GM12892 (cell line): Measurements from ENCODE around the gene ANKS1B.

Experiments used
- DNase-seq: peaks from one replicate; pipeline ENCODE4 v3.0.0; 2011; ENCODE audit not compliant: insufficient read length
- FAIRE-seq: peaks from 2 replicates; lab custom pipeline; 2011; peaks lifted over from hg19 to GRCh38; lab: Jason Lieb, UNC
- POLR2A ChIP-seq: IDR thresholded peaks from 2 replicates; pipeline ENCODE4 v1.6.1; 2011; ENCODE audit warnings: low read depth, low read length, control low read depth
- POLR2AphosphoS5 ChIP-seq: IDR thresholded peaks from 2 replicates; pipeline ENCODE4 v1.6.1; 2011; ENCODE audit warnings: low read depth, low read length, control low read depth
- TAF1 ChIP-seq: IDR thresholded peaks from 2 replicates; pipeline ENCODE4 v1.6.1; 2011; ENCODE audit warnings: low read depth, mild to moderate bottlenecking, control low read depth, low read length, borderline replicate concordance

Gene ANKS1B

GRCh38 chr12:98719515-98720504 lies 1264.9 kb downstream of the ANKS1B start:
- TF ChIP-seq POLR2AphosphoS5: no peak
- TF ChIP-seq POLR2A: no peak
- TF ChIP-seq TAF1: no peak
- DNase-seq (no peak), FAIRE-seq (no peak)

GRCh38 chr12:98714426-98714825 lies 1270.3 kb downstream of the ANKS1B start:
- FAIRE-seq: no peak
- no peak for DNase-seq
- TF ChIP-seq POLR2A (no peak), POLR2AphosphoS5 (no peak), TAF1 (no peak)

GRCh38 chr12:98709022-98709421 lies 1275.7 kb downstream of the ANKS1B start:
- TF ChIP-seq POLR2A (no peak), TAF1 (no peak), POLR2AphosphoS5 (no peak)
- no peak for DNase-seq
- FAIRE-seq: no peak

GRCh38 chr12:98701166-98701565 lies 1283.6 kb downstream of the ANKS1B start:
- FAIRE-seq: no peak
- TF ChIP-seq POLR2AphosphoS5 (no peak), TAF1 (no peak), POLR2A (no peak)
- no peak for DNase-seq

GRCh38 chr12:98699586-98699985 lies 1285.2 kb downstream of the ANKS1B start:
- FAIRE-seq (no peak), DNase-seq (no peak)
- TF ChIP-seq TAF1 (no peak), POLR2AphosphoS5 (no peak), POLR2A (no peak)

GRCh38 chr12:98698603-98699463 lies 1285.9 kb downstream of the ANKS1B start:
- peak; percentile 93 for FAIRE-seq
- DNase-seq: peak; percentile 19
- TF ChIP-seq TAF1: no peak
- no peak for TF ChIP-seq POLR2AphosphoS5
- TF ChIP-seq POLR2A: no peak

GRCh38 chr12:98697209-98697608 lies 1287.5 kb downstream of the ANKS1B start:
- no peak for DNase-seq
- FAIRE-seq: no peak
- TF ChIP-seq POLR2A: no peak
- TF ChIP-seq POLR2AphosphoS5: no peak
- TF ChIP-seq TAF1: no peak

- FAIRE-seq (no peak), DNase-seq (no peak)
- TF ChIP-seq POLR2AphosphoS5: no peak
- no peak for TF ChIP-seq POLR2A
- TF ChIP-seq TAF1: no peak
Measured at GRCh38 chr12:98696036-98696646, 1288.6 kb downstream of the ANKS1B start.

GRCh38 chr12:98691351-98691750 lies 1293.4 kb downstream of the ANKS1B start:
- no peak for DNase-seq

GRCh38 chr12:98686603-98687002 lies 1298.1 kb downstream of the ANKS1B start:
- no peak for DNase-seq
- no peak for FAIRE-seq
- no peak for TF ChIP-seq TAF1
- no peak for TF ChIP-seq POLR2AphosphoS5
- TF ChIP-seq POLR2A: no peak

More at GRCh38 chr12:98691351-98691750, 1293.4 kb downstream of the ANKS1B start:
- TF ChIP-seq POLR2AphosphoS5 (no peak), TAF1 (no peak), POLR2A (no peak)
- no peak for FAIRE-seq
